Measurements from ENCODE around the gene UNC80.

- TF ChIP-seq CTCF (IDR thresholded peaks at IDR 0.05) (no peak), POLR2A (IDR thresholded peaks at IDR 0.05) (no peak)
These were observed 201.7 kb downstream of the UNC80 start for GRCh38 chr2:209973328-209973727.

Measured in prostate gland (tissue), 2 donors.